GM20431 (cell line): ENCODE results near the gene ZNF23.

Experiments
- in situ Hi-C: fragments of 300-500 bp; cut with MseI, MboI; formaldehyde crosslinking; loops from one replicate; pipeline ENCODE4 v1.15.0; 2020; ENCODE audit warnings: low sequenced_read_pairs; ENCODE audit not compliant: unreplicated experiment

The ZNF23 gene

DNA sequence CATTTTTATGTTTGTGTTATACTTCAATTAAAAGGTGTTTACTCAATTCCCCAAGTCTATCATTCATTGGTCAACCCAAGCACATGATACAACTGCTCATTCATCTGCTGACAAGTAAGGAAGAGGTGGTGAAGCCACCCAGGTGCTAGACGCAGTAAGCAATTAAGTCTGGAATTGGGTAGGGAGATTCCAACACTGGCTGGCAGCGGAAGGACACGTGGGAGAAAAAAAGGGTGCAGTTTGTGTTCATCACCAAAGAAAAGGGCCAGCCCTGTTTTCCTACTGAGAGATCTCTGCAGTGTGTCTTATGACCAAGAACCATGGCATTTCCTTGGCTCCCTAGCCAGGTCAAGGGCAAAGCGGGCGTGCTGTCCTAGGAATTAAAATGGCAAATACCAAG lies 11.8 kb upstream of the ZNF23 start:
- in situ Hi-C loops = no loop called here

DNA sequence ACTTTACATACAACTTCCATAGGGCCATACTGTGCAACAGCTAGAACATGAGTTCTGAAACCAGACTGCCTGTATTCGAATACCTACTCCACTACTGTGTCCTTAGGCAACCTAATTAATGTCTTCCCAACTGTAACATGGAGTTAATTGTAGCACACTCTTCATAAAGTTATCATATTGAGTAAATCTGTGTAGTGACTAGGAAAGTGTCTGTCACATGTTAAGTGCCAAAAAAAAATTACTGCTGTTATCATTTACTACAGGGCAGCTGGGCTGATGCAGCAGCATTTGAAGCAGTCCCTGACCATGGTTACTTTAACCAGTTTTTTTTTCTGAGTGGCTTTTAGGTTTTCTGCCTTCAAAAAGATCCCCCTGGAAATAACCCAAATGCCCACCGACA lies 10.9 kb upstream of the ZNF23 start:
- in situ Hi-C loops = no loop called here

DNA sequence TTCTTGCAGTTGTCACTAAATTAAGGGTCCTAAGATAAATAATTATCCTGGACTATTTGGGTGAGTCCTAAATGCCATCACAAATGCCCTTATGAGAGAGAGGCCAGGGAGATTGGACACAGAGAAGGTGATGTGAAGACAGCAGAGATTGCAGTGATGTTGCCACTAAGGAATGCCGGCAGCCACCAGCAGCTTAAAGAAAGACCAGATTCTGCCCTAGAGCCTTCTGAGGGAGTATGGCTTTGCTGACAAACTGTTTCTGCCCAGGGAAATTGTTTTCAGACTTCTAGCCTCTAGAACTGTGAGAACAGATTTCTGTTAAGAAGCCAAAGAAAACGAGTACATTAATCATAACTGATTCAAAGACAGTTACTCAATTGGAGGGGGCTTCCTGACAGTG lies 10.0 kb upstream of the ZNF23 start:
- in situ Hi-C loops = no loop called here

DNA sequence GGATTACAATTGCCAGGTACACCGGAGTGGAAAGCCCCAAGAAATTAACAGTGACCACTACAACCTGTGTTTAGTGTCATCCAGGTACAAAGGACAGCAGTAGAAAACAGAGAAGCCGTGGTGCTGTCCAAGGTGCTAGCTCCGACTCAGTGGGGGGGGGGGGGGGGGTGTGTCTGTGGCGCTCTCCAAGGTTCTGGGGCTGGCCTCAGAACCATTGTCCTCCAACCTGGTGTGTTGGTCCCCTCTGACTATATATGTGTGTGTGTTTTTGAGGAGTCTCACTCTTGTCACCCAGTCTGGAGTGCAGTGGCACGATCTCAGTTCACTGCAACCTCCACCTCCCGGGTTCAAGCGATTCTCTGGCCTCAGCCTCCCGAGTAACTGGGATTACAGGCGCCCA lies 5.8 kb upstream of the ZNF23 start:
- in situ Hi-C loops = no loop called here

DNA sequence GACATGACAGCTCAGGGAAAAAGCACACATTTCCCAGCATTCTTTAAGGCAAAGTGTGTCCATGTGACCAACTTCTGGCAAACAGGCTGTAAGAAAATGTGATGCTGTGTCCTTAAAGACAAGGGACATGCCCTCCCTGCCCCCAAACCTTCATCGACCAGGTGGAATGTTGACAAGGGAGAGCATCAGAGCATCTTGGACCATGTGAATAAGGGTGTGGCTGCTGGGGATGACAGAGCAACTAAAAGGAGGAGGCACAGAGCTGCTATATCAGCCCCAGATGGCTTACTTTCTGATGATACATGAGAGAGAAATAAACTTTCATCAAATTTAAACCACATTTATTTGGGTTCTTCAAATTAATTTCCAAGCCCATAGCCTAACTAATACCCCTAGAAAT lies 2.2 kb upstream of the ZNF23 start:
- in situ Hi-C loops = no loop called here

DNA sequence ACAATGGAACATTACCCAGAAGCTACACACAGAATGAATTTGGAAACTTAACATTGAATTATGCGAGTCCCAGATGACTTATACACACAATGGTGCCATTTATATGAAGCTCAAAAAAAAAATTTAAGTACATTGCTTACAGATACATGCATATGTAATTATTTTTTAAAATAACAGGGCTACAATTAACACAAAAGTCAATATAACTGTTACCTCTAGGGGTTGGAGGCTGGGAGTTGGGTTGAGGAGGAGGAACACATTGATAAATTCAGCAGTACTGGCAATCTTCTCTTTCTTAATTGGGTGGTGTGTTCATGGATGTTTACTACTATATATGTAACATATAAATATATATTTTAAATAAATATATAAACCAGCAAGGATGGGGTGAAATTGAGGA lies 1.1 kb downstream of the ZNF23 start:
- in situ Hi-C loops = no loop called here

DNA sequence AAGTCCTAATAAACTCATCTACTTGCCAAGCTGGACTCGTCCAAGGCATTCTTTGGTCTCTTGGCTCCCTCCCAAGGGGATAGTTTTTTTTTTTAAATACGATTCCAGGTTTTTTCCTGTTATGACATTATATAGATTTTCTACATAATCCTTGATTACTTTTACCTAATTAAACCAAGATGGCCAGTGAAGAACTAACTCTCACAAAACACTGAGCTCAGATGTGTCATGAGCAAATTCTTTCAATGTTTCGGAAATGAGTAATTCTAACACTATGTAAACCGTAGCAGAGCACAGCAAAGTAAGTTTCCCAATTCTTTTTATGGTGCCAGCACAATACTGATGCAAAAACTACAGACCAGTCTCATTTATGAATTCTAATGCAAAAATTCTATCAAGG lies 1.8 kb downstream of the ZNF23 start:
- in situ Hi-C loops = no loop called here

DNA sequence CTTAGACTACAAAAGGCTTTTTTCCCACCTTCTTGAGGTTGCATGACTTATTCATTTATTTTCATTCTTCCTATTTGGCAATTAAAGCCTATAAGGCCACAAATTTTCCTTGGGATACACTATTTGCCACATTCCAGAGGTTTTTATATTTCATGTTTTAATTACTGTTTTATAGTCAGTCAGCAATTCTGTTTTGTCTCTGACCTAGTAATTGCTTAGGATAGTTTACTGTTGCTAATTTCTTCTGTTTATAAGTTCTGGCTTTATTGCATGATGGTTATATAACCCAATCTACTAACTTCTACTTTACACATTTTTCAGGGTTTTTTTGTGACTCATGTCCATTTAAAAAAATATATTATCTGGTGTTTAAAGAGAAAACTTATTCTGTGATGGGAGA lies 2.5 kb downstream of the ZNF23 start:
- in situ Hi-C loops = no loop called here

DNA sequence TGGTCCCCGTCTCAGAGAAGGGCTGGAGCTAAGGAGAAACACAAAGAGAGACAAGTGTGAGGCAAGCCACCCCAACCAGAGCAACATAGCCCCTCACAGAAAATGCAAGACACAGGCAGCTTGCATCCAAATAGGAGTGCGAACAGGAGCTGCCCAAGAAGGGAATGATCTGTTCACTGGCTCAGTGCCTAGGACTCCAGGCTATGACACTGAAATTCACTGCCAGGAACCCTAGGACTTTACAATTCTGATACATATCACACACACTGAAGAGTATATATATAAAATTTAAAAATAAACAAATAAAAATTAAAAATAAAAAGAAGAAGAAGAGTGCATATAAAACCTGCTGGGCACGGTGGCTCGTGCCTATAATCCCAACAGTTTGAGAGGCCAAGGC lies 5.2 kb downstream of the ZNF23 start:
- in situ Hi-C loops = no loop called here

DNA sequence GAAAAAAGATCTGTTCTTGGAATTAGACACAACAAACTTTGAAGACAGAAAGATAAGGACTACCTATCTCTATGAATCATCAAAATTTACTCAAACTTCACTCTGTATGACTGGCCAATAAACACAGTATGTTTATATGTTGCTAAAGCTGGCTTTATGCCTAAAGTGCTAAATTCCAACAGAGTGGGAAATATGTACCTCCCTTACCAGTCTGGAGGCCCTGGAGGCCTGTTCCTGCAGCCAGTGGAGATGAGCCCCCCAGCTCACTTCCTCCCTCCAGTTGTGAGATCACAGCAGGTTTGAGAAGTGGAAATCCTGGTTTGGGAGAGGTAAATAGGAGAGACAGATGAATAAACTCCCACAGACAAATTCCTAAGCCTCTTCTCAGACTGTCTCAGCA lies 9.0 kb downstream of the ZNF23 start:
- in situ Hi-C loops = no loop called here

DNA sequence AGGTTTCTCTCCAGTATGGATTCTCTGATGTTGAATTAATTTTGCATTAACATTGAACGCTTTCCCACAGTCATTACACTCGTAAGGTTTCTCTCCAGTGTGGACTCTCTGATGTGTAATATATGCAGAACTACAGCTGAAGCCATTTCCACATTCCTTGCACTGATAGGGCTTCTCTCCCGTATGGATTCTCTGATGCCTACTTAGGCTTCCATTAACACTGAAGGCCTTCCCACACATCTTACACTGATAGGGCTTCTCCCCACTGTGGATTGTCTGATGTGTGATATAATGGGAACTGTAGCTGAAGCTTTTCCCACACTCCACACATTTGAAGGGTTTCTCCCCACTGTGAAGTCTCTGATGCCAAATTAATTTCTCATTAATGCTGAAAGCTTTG lies 13.0 kb downstream of the ZNF23 start:
- in situ Hi-C loops = no loop called here

DNA sequence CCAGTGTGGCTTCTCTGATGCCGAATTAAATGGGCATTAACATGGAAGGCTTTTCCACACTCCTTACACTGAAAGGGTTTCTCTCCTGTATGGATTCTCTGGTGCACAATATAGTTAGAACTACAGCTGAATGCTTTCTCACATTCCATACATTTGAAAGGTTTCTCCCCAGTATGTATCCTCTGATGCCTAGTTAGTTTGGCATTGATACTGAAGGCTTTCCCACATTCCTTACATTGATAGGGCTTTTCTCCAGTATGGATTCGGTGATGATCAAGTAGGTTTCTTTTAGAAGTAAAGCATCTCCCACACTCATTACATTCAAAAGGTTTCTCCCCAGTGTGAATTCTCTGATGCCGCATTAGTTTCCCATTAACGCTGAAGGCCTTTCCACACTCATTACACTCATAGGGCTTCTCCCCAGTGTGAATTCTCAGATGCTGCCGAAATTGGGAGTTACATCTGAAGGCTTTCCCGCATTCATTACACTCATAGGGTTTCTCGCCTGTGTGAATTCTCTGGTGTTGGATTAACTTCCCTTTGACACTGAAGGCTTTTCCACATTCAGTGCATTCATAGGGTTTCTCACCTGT lies 13.7 kb downstream of the ZNF23 start:
- in situ Hi-C loops = no loop called here

DNA sequence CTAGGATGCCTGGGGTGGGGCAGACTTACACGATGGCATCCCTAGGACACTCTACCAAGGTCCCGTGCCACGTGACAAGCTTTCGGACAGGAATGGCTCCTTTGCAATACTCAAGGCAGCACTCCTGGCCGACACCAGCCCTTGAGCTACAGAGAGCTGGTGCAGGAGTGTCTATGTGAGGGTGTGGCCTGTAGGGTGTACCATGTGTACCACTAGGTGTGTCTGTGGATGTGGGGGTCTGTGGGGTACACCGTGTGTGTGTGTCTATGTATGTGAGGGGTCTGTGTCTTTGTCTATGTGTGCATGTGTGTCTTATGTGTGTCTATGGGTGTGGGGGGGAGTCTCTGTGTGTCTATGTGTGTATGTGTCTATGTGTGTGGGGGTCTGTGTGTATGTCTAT lies 18.3 kb downstream of the ZNF23 start:
- in situ Hi-C loops = no loop called here

DNA sequence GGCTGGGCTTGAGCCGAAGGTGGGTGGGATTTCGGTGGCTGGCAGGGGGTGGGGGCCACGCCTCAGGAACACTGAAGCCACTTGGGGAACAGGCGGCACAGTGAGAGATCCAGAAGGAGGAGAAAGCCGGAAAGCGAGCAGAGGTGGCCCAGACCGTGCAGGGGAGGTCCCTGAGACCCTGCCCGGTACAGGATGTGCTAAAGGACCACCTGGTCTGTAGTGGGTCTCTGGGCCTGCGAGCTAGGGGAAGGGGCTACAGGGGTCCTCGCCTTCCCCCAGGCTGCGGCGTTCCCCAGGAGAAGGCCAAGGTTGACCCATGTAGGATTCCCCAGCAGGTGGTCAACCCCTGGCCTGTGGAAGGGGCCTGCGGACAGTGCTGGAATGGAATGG lies 20.0 kb downstream of the ZNF23 start, which contains the start of gene TLE7:
TLE7 (minus strand) TSS at position 4 of the 390 bp plus-strand sequence. CDS start 8,730 bp downstream, outside the sequence.
- in situ Hi-C loops = no loop called here

DNA sequence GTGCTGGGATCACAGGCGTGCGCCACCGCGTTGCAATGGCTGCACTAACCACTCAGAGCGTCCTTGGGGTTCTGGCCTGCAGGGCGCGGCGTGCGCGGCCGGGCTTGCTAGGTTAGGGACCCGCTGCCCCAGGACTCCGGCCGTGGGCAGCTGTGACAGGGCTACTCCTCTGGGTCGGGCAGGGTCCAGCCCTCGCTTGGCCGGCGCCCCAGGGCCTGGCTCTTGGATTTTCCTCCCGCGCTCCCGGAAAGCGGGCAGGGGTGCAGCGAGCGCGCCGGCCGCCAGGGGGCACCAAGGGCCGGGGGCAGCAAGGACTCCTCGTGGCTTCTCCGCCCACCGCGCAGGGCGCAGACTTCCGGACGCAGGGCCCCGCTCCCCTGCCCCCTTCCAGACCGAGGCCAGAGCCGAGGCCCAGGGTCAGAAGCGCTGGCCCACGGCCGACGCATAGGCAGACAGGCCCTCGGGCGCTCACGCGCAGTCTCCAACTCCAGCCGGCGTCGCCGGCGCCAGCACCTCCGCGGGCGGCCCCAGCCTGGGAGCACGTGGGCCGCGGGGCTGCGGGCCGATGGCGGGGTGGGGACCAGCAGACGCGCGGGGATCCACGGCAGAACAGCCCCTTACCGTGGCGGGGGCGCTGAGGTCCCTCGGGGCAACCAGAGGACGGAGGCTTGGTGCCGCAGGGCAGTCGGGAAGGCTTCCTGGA lies 20.5 kb downstream of the ZNF23 start:
- in situ Hi-C loops = no loop called here

DNA sequence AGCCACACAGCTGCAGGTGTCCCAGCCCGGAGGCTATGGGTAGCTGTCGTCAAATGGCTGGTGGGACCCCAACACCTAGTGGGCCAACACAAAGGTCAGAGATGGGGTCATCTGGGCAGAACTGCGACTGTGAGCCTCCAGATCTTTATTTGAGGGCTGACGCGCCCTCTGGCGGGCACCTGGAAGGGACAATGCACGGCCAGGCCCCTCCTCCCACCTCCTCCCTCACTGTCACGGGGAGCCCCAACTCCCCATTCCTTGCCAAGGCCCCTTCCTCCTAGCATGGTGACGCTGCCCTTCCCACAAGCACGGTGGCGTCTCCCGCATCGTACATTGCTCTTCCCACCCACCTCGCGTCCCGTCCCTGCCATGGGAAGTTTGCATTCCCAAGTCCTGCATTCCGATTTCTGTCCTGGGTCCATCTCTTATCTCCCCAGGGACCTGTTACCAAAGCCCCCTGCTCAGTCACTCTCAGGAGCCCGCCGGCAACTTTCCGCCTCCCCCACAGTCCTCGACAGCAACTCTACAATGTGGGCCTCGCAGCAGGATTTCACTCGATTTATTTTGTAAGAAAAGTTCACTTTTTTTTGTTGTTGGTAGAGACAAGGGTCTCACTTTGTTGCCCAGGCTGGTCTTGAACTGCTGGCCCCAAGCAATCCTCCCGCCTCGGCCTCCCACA lies 21.2 kb downstream of the ZNF23 start:
- in situ Hi-C loops = no loop called here

DNA sequence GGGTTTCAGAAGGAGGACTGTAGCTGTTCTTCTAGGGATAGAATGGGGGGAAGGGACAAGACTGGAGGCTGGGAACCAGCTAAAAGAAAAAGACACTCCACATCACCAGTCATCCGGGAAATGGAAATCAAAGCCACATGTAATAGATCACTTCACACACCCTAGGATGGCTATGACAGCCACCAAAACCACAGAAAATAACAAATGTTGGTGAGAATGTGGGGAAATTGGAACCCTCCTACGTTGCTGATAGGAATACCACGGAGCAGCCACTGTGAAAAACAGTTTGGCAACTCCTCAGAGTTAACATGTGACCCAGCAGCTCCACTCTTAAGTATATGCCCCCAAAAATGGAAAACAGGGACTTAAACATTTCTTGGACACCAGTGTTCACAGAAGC lies 22.5 kb downstream of the ZNF23 start:
- in situ Hi-C loops = no loop called here

DNA sequence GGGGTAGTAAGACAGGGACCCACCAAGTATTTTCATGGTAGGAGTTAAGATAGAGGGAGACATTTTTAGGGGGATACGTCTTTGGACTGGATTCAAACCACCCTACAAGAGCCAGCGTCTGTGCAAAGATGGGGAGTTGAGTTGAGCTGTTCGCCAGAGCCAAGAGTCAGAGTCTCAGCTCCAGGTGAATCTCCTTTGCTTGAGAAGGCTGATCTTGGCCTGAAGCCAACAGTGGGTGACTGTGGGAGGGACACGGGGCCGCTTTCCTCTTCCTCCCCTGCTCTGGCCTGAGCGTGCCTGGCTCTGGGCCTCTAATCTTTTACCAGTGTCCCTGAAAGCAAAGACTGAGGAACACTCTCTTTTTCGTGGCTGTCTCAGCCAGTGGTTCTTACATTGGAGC lies 25.6 kb downstream of the ZNF23 start:
- in situ Hi-C loops = no loop called here

DNA sequence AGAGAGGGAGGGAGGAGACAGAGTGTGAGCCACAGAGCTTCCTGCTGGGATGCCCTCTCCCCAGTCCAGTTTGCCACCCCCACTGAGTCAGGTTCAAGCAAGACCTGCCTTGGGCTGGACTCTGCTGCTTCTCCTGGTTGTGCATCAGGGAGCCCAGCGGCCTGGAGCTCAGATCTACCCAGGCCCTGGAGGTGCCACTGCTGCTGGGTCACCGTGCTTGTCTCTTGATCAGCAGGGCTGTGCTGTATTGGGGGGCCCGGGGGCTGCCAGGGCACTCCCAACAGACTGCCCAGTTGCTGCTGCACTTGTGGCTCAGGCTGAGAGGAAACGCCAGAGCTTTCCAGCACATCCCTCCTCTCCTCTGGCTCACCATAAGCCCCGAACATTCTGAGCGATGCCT lies 29.1 kb downstream of the ZNF23 start:
- in situ Hi-C loops = no loop called here

DNA sequence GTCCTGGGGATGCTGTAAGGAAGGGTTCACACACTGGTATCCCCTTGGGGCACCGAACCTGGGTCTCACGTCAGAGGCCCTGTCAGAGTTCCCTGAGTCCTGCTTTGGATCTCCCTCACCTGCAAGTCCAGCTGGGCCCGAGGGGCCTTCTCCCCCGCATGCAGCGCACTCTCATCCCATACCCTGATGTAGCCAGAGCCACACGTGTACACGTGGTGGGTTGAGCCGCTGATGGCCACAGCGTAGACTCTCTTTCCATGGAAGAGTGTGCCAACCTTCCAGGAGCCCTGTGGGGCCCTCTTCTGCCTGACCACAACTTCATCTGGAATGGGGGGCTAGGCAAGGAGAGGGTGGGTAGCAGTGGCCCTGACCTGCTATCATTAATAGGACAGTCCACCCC lies 30.1 kb downstream of the ZNF23 start:
- in situ Hi-C loops = no loop called here

DNA sequence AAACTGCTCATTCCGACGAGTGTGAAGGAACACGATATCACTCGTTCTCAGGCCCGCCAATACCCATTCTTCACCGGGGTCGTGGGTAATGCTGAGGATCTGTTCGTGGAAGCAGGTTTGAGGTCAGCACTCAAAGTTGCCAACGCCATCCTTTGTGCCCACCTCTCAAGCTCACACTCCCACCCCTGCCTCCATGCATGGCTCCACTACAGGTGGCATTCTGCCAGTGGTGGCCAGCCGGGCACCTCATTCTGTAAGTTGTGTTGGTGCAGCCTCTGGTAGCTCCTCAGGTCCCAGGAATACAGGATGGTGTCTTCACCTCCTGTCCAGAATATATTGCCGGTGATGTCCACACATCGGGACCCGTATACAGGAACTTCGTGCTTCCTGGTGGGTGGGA lies 30.9 kb downstream of the ZNF23 start:
- in situ Hi-C loops = no loop called here

DNA sequence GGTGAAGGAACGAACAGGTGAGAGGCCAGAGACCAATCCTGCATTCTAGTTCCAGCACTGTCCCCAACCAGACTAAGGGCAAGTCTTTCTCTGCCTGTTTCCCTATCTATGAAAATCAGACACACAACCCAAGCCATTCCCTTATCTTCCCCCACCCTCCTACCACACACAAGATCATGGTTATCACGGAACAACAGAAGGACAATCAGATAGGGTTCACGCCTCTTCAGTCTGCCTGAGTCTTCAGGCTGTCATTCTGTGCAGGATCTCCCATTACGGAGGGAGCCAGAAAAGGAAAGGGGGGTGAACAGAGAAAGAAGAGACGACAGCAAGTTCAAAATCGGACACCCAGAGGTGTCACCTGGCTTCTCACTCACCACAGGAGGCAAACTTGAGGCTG lies 31.3 kb downstream of the ZNF23 start:
- in situ Hi-C loops = no loop called here
